Measurements from ENCODE around the gene FNDC10.
"Not testable (repeated sequence)": the region's sequence is repeated elsewhere in the genome, so short reads cannot be mapped to it uniquely, and the experiment has no call there.

The FNDC10 gene

GRCh38 chr1:1567891-1568291 lies 32.0 kb downstream of the FNDC10 start:
- no peak for DNase-seq (ENCODE audit: low read depth in 2 of 2)

GRCh38 chr1:1567152-1567875 lies 32.6 kb downstream of the FNDC10 start:
- DNase-seq (ENCODE audit: low read depth in 2 of 2) = no peak

GRCh38 chr1:1565340-1565739 lies 34.6 kb downstream of the FNDC10 start:
- DNase-seq (ENCODE audit: low read depth in 2 of 2) = no peak

- no peak for DNase-seq (ENCODE audit: low read depth in 2 of 2)
Observed at GRCh38 chr1:1564268-1564667, 35.7 kb downstream of the FNDC10 start.

GRCh38 chr1:1563688-1564087 lies 36.2 kb downstream of the FNDC10 start:
- no peak for DNase-seq (ENCODE audit: low read depth in 2 of 2)

- no peak for DNase-seq (ENCODE audit: low read depth in 2 of 2)
Observed at GRCh38 chr1:1562556-1563195, 37.3 kb downstream of the FNDC10 start.

GRCh38 chr1:1561801-1562470 lies 38.0 kb downstream of the FNDC10 start:
- DNase-seq (ENCODE audit: low read depth in 2 of 2) = no peak

GRCh38 chr1:1560178-1560577 lies 39.8 kb downstream of the FNDC10 start:
- DNase-seq (ENCODE audit: low read depth in 2 of 2) = no peak

- DNase-seq (ENCODE audit: low read depth in 2 of 2) = no peak
Observed at GRCh38 chr1:1559066-1559465, 40.9 kb downstream of the FNDC10 start.

- DNase-seq (ENCODE audit: low read depth in 2 of 2) = no peak
Observed at GRCh38 chr1:1558591-1558990, 41.3 kb downstream of the FNDC10 start.

GRCh38 chr1:1557688-1558087 lies 42.2 kb downstream of the FNDC10 start:
- not testable (repeated sequence) for DNase-seq (ENCODE audit: low read depth in 2 of 2)

- not testable (repeated sequence) for DNase-seq (ENCODE audit: low read depth in 2 of 2)
Observed at GRCh38 chr1:1556961-1557360, 43.0 kb downstream of the FNDC10 start.

- DNase-seq (ENCODE audit: low read depth in 2 of 2) = no peak
Observed at GRCh38 chr1:1556505-1556904, 43.4 kb downstream of the FNDC10 start.

- DNase-seq (ENCODE audit: low read depth in 2 of 2) = no peak
Observed at GRCh38 chr1:1554926-1555915, 44.7 kb downstream of the FNDC10 start.

GRCh38 chr1:1554550-1554925 lies 45.4 kb downstream of the FNDC10 start:
- DNase-seq (ENCODE audit: low read depth in 2 of 2) = no peak

GRCh38 chr1:1553821-1554494 lies 46.0 kb downstream of the FNDC10 start:
- no peak for DNase-seq (ENCODE audit: low read depth in 2 of 2)

GRCh38 chr1:1552263-1552639 lies 47.7 kb downstream of the FNDC10 start:
- no peak for DNase-seq (ENCODE audit: low read depth in 2 of 2)

- DNase-seq (ENCODE audit: low read depth in 2 of 2) = no peak
Observed at GRCh38 chr1:1551524-1552262, 48.2 kb downstream of the FNDC10 start.

GRCh38 chr1:1550591-1551432 lies 49.1 kb downstream of the FNDC10 start:
- no peak for DNase-seq (ENCODE audit: low read depth in 2 of 2)

- DNase-seq (ENCODE audit: low read depth in 2 of 2) = no peak
Observed at GRCh38 chr1:1550087-1550486, 49.8 kb downstream of the FNDC10 start.
